Suppressor macrophage treated with lipopolysaccharide for 4 hours (primary cell): Measurements from ENCODE around the gene EZH1.
"Not testable (repeated sequence)": the region's sequence is repeated elsewhere in the genome, so short reads cannot be mapped to it uniquely, and the experiment has no call there.

Experiments used
- DNase-seq: peaks from one replicate; pipeline ENCODE4 v3.0.0-alpha.2; 2020

EZH1 gene

GRCh38 chr17:42769964-42770363, 25.1 kb upstream of the EZH1 start:
- DNase-seq = not testable (repeated sequence)

DNA sequence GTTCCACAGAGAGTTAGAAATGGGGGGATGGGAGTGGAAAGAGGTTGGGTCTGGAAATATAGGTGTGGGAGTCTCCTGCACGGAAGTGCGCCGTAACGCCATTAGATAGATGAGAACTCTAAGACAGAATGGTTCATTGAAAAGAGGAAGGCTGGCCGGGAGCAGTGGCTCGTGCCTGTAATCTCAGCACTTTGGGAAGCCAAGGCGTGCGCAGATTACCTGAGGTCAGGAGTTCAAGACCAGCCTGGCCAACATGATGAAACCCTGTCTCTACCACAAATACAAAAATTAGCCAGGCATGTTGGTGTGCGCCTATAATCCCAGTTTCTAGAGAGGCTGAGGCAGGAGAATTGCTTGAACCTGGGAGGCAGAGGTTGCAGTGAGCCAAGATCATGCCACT, 23.2 kb upstream of the EZH1 start:
- not testable (repeated sequence) for DNase-seq

- DNase-seq = no peak
These were observed 22.7 kb upstream of the EZH1 start for GRCh38 chr17:42767512-42767911.

- DNase-seq = no peak
These were observed 21.3 kb upstream of the EZH1 start for GRCh38 chr17:42766124-42766523.

- no peak for DNase-seq
These were observed 16.8 kb upstream of the EZH1 start for GRCh38 chr17:42761638-42762037.

GRCh38 chr17:42760652-42761581, 16.1 kb upstream of the EZH1 start, which contains the start of gene RAMP2:
Gene RAMP2 (plus strand): TSS chr17:42761227. CDS start chr17:42761262, 35 bp downstream.
- peak; percentile 39 for DNase-seq

DNA sequence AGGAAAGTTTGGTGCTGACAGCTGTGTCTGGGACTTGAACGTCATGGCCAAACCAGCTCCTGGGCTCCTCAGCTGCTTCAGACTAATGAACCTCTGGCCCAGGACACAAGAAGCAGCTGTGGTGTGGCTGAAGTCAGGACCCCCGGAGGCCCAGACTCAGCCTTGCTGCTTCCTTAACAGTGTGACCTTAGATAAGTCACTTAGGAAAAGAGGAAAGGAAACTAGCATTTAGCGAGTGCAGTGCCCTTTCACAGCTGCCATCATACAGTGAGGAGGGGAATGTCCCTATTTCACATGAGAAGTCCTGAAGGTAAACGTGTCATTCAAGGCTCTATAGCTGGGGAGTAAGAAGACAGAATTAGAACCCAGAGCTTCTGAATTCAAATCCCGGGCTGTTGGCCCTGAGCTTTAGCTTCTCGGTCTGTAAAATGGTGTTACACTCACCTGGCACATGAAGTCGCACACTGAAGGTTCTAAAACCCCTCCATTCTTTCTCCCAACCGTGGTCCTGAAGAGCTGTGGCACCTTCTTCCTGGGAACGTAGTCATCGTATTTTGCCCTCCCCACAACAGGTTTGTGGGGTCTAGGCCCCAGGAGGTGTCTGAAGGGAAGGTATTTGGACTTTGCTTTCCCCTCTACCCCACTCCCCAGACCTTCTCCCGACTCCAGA, 15.3 kb upstream of the EZH1 start:
- DNase-seq = peak; percentile 86

GRCh38 chr17:42754782-42755181, 9.9 kb upstream of the EZH1 start:
- DNase-seq = no peak

DNA sequence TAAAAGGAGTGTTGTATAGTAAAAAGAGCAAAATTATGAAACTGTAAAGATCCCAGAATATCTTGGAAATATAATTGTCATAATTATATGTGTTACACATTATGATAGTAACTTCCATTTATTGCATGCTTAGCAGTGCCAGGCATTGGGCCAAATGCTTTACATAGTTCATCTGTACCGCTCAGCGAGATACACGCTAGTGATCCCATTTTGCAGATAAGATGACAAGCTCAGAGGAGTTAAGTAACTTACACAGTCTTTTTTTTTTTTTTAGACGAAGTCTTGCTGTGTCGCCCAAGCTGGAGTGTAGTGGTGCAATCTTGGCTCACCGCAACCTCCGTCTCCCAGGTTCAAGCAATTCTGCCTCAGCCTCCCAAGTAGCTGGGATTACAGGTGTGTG, 6.8 kb upstream of the EZH1 start:
- no peak for DNase-seq

GRCh38 chr17:42750739-42751344, 6.0 kb upstream of the EZH1 start:
- DNase-seq = peak; percentile 43

GRCh38 chr17:42748908-42749798, 4.3 kb upstream of the EZH1 start:
- no peak for DNase-seq

DNA sequence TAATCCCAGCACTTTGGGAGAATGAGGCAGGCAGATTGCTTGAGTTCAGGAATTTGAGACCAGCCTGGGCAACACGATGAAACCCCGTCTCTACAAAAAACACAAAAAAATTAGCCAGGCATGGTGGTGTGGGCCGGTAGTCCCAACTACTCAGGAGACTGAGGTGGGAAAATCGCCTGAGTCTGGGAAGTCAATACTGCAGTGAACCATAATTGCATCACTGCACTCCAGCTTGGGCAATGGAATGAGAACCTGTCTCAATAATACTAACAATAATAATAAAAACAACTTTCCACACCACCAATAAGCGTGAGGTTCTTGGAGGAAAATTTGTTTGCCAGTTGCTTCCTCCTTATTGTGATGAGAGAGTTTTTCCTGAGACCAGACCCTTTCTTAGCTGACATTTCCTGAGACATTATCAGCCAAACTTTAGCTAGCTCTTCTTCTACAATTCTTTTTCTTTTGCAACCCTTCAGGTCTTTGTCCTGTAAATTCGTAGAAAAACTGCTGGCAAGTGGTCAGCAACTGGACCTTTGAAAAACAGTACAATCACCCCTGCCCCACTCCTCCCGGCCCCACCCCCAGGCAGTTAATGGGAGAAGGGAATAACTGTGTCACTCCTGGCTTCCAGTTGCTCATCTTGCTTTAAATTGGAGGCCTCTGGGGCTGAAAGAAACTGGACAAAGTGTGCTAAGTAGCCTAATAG, 3.5 kb upstream of the EZH1 start:
- DNase-seq = no peak

GRCh38 chr17:42744283-42744805, 496 bp downstream of the EZH1 start:
- DNase-seq = peak; percentile 75

GRCh38 chr17:42743595-42744282, 1.1 kb downstream of the EZH1 start:
- DNase-seq = no peak

DNA sequence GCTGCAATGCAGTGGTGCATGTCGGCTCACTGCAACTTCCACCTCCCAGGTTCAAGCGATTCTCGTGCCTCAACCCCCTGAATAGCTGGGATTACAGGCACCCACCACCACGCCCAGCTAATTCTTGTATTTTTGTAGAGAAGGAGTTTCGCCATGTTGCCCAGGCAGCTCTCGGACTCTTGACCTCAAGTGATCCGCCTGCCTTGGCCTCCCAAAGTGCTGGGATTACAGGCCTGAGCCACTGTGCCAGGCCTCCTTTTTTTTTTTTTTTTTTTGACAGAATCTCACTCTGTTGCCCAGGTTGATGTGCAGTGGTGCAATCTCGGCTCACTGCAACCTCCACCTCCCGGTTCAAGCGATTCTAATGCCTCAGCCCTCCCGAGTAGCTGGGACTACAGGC, 1.9 kb downstream of the EZH1 start:
- DNase-seq = not testable (repeated sequence)

DNA sequence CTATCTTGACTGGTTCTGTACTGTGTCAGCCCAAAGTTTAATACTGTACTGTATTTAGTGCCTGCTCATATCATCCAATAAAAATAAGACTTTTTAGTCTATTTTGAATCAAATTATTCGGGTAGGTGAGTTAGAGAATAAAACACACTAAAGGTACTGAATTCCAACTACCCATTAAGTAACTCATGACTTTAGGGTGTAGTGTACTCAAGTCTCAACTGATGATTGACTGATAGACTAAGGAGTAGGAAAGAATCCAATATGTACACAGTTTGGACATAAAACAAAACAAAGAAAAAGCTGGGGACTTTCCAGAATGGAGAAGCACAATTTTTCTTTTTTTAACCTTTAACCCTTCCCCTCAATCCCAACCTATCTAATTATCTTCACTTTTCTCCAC, 4.1 kb downstream of the EZH1 start:
- no peak for DNase-seq

DNA sequence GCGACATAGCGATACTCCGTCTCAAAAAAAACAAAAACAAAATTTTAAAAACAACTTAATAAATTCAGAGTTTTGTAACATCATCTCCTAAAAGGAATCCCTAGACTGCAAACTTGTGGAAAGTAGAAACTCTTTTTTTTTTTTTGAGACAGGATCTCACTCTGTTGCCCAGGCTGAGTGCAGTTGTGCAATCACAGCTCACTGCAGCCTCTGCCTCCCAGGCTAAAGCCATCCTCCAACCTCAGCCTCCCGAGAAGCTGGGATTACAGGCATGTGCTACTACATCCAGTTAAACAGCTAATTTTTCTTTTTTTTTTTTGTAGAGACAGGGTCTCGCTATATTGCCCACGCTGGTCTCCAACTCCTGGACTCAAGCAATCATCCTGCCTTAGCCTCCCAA, 19.7 kb downstream of the EZH1 start:
- no peak for DNase-seq

DNA sequence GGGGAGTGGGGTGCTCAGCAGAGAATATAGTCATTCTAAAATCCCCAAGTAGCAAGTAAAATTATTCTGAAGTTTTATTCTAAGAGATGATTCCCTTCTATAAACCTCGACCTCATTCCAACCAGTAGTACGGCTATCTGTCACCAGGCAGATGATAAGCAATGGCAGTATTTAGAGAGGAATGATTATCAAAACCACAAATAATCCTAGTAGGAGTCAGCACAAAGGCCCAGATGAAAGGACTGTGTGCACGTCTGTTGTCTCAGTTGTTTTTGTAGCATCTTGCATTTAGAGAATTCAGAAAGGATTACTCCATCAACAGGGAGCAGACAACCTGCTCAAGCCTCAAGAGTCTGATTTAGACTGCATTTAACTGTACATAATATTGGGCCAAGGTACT, 21.2 kb downstream of the EZH1 start:
- no peak for DNase-seq

GRCh38 chr17:42720996-42721583, 23.8 kb downstream of the EZH1 start:
- peak; percentile 84 for DNase-seq

GRCh38 chr17:42709561-42709960, 35.3 kb downstream of the EZH1 start:
- DNase-seq = no peak

DNA sequence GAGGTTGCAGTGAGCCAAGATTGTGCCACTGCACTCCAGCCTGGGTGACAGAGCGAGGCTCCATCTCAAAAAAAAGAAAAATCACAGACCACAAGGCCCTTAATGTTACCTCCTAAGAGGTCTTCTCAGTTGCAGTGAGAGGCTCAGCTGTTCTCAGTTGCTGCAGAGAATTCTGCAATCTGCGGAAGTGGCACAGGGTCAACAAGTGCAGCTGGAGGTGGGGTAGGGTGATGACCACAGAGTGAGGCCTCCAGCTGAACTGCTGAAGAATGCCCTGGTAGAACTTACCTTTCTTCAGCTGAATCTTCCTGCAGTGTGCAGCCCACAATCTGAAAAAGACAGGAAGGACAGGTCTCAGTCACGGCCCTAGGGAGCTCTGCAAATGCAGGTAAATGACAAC, 36.3 kb downstream of the EZH1 start:
- DNase-seq = no peak
